Right lobe of liver (tissue), 6 donors: ENCODE data around the gene INTS7. TPM values are rescaled to one million over a fixed set of nuclear protein-coding genes. Genes with fewer than 3 reads are reported as not detected.
"Not testable (repeated sequence)": the region's sequence is repeated elsewhere in the genome, so short reads cannot be mapped to it uniquely, and the experiment has no call there.

Source experiments
- ATAC-seq, 4 donors: fragments of 200-7000 bp; cut with Tn5 transposase; one replicate each; pipeline ENCODE4 v1.9.1; 2020; ENCODE audit warnings: mild to moderate bottlenecking in 4 of 4, moderate library complexity in 4 of 4
- DNase-seq, 3 donors: peaks; one replicate each; pipeline ENCODE4 v3.0.0-alpha.2; 2020
- H3K27ac ChIP-seq, 3 donors: fragments of 200-600 bp; one replicate each; pipeline ENCODE4 v1.8.0; 2022
- H3K27me3 ChIP-seq, 2 donors: fragments of 200-600 bp; one replicate each; pipeline ENCODE4 v1.8.0; 2022
- H3K36me3 ChIP-seq, 4 donors: fragments of 200-600 bp; sonication (generic) in 1 of 4; one replicate each; pipeline versions ENCODE4 v1.5.1 to v1.8.0; 2017 to 2022; ENCODE audit warnings: control low read depth in 1 of 4
- H3K4me1 ChIP-seq, 4 donors: fragments of 200-600 bp; sonication (generic) in 1 of 4; one replicate each; pipeline versions ENCODE4 v1.5.1 to v1.8.0; 2017 to 2022; ENCODE audit warnings: control low read depth in 1 of 4
- H3K4me3 ChIP-seq, 3 donors: fragments of 200-600 bp; one replicate each; pipeline ENCODE4 v1.8.0; 2022
- H3K9me3 ChIP-seq, 4 donors: fragments of 200-600 bp; sonication (generic) in 1 of 4; one replicate each; pipeline versions ENCODE4 v1.5.1 to v1.8.0; 2017 to 2022; ENCODE audit warnings: control low read depth in 1 of 4
- CTCF ChIP-seq, 4 donors: fragments of 200-600 bp in 3 of 4; fragments of 450-650 bp in 1 of 4; IDR thresholded peaks; one replicate each; pipeline versions ENCODE4 v1.5.1 to v1.8.0; 2016 to 2022; ENCODE audit warnings: antibody characterized with exemption in 4 of 4, mild to moderate bottlenecking in 2 of 4
- POLR2A ChIP-seq: fragments of 450-650 bp; IDR thresholded peaks from one replicate; pipeline ENCODE4 v1.6.1; 2017; ENCODE audit warnings: antibody characterized with exemption, mild to moderate bottlenecking
- WGBS: methylation state at CpG from one replicate; pipeline ENCODE4 v1.1.6; 2018; ENCODE audit warnings: low coverage, low lambda C conversion rate; ENCODE audit not compliant: insufficient coverage; ENCODE audit errors: missing lambda C conversion rate; 5-methylcytosine and 5-hydroxymethylcytosine counted together
- intact Hi-C, 2 donors: fragments of 100-400 bp; cut with DNase I; formaldehyde crosslinking; loops; one replicate each; pipeline versions ENCODE4 v1.11.2 to v1.14.1; 2022
- total RNA-seq, 6 experiments: library from RNA; depleted of rRNA in 2 of 6; stranded (reverse); fragments of >200 nt in 2 of 6; fragmentation: NEBNext Ultra II Directional in 3 of 6; extraction: Animal tissue kit (Norgen Biotek cat#: 25700) in 3 of 6; gene quantifications; one replicate each; pipeline versions ENCODE4 v1.1.0 to v1.2.4, GENCODE V29; 2016 to 2023
- donor health status: DM: no; HTN: yes; CAD: no.
- donor health status: DM: no; HTN: no; CAD: no.
- donor health status: DM: no; HTN: no; CAD: no.
- donor health status: DM: no; HTN: yes; CAD: no.
- donor health status: DM: no; HTN: yes; CAD: no.

The INTS7 gene
- total RNA-seq, 6 experiments from 2014 or later, result 5.9 to 14.2 (median 9.6) TPM

DNA sequence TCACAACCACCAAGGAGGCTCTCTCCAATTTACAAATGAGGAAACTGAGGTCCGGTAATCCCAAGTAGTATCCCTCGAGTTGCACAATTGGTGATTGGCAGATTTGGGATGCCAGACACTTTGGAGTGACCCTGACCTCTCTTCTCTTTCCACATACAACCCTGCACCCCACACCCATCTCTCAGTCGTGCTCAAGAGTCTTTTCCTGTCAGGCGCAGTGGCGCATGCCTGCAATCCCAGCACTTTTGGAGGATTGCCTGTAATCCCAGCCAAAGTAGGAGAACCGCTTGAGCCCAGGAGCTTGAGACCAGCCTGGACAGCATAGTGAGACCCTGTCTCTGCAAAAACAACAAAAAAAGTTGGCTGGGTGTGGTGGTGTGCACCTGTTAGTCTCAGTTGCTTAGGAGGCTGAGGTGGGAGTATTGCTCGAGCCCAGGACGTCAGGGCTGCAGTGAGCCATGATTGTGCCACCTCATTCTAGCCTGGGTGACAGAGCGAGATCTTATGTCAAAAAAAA is 113.7 kb downstream of the INTS7 start:
- no peak for TF ChIP-seq POLR2A
- TF ChIP-seq CTCF (IDR thresholded peaks at IDR 0.05), result no peak
- ATAC-seq, result peak; percentile 4 to 40 (median 24)
- H3K4me1 ChIP-seq, result peaks cover 0 to 49% (median 27%) of the 10 kb centered on the region in 4 donors
- no peaks in the 10 kb centered on the region for H3K36me3 ChIP-seq
- H3K4me3 ChIP-seq, result no peak overlapping the region
- no peaks in the 10 kb centered on the region for H3K27me3 ChIP-seq
- H3K9me3 ChIP-seq, result no peaks in the 10 kb centered on the region
- intact Hi-C loops, result no loop called here
- H3K27ac ChIP-seq, result peak overlapping the region; percentile 74 to 81 (median 80)
- peak in 2 of 3 donors; percentile 42 to 70 for DNase-seq
- 31% methylated on average over 3 of the region's 9 CpGs for WGBS

- intact Hi-C loops, result no loop called here
- H3K36me3 ChIP-seq, result no peaks in the 10 kb centered on the region
- H3K4me3 ChIP-seq, result no peak overlapping the region
- peak; percentile 73 to 85 (median 78) for ATAC-seq
- no peak for TF ChIP-seq POLR2A
- no peaks in the 10 kb centered on the region for H3K9me3 ChIP-seq
- peak overlapping the region; percentile 74 to 81 (median 80) for H3K27ac ChIP-seq
- peak; percentile 58 to 85 (median 72) for DNase-seq
- H3K27me3 ChIP-seq, result no peaks in the 10 kb centered on the region
- WGBS, result 21% methylated on average over 4 of the region's 4 CpGs
- peaks cover 0 to 49% (median 27%) of the 10 kb centered on the region in 4 donors for H3K4me1 ChIP-seq
Measured at GRCh38 chr1:211920602-211921226, 114.6 kb downstream of the INTS7 start.

DNA sequence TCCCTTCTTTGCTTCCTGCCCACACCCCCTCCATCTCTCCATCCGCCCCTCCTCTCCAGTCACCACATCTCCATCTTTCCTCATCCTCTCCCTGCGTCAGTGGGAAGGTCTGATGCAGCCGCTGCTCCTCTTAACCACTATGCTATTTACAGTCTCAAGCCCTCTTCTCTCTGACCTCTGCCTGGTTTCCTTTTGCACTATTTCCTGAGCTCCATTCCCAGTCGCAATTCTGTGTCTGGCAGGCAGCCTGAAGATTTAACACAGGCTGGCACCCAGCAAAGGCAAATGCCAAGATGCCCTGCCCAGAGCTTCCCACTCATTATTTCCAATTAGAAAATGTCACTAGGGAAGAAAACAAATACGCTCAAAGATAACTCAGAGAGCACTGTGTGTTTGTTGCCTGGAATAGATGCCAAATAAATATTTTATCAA is 115.2 kb downstream of the INTS7 start:
- intact Hi-C loops, result no loop called here
- Histone ChIP-seq H3K4me1 (peaks cover 0 to 49% (median 27%) of the 10 kb centered on the region in 4 donors), H3K27ac (peak overlapping the region; percentile 74 to 81 (median 80)), H3K36me3 (no peaks in the 10 kb centered on the region), H3K27me3 (no peaks in the 10 kb centered on the region), H3K4me3 (no peak overlapping the region), H3K9me3 (no peaks in the 10 kb centered on the region)
- ATAC-seq, result peak; percentile 37 to 63 (median 60)
- peak; percentile 68 to 79 (median 76) for DNase-seq
- WGBS, result 15% methylated on average over 5 of the region's 5 CpGs
- TF ChIP-seq POLR2A, result no peak
- TF ChIP-seq CTCF (IDR thresholded peaks at IDR 0.05), result no peak

DNA sequence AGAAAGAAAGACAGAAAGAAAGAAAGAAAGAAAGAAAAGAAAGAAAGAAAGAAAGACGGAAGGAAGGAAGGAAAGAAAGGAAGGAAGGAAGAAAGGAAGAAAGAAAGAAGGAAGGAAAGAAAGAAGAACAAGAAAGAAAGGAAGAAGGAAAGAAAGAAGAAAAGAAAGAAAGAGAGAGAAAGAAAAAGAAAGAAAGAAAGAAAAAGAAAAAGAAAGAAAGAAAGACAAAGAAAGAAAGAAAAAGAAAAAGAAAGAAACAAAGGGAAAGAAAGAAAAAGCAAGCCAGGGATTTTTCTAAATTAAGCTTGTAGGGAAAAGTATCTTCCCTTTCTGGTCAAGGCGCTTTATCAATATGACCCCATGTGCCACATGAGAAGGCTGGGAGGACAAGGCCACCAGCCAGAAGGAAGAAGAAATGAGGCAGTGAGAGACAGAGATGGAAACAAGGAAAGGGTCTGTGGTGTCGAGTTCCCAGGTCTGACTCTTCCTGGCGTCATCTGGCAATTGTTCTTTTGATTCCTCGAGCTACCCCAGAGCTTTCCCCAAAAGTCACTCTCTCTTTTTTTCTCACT is 116.4 kb downstream of the INTS7 start:
- intact Hi-C loops, result no loop called here
- no peaks in the 10 kb centered on the region for H3K36me3 ChIP-seq
- no peak for ATAC-seq
- H3K4me1 ChIP-seq, result peaks cover 0 to 49% (median 27%) of the 10 kb centered on the region in 4 donors
- H3K9me3 ChIP-seq, result no peaks in the 10 kb centered on the region
- no peaks in the 10 kb centered on the region for H3K27me3 ChIP-seq
- peak overlapping the region; percentile 74 to 88 (median 80) for H3K27ac ChIP-seq
- 74% methylated on average over 5 of the region's 5 CpGs for WGBS
- no peak for TF ChIP-seq POLR2A
- TF ChIP-seq CTCF (IDR thresholded peaks at IDR 0.05), result no peak
- H3K4me3 ChIP-seq, result no peak overlapping the region
- no peak for DNase-seq

DNA sequence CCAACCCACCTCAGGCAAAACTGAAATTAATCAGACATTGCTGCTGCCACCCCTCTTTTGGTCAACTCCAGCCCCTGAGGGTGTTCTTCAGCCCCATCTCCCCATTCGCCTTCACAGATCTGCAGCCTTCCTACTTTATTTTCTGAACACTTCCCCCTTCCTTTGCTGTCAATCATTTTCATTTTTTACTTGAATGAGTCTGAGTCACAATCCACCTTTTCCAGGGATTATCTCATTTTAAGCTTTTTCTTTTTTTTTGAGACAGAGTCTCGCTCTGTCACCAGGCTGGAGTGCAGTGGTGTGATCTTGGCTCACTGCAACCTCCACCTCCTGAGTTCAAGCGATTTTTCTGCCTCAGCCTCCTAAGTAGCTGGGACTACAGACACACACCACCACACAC is 118.9 kb downstream of the INTS7 start:
- H3K27me3 ChIP-seq, H3K4me3 ChIP-seq, H3K9me3 ChIP-seq, DNase-seq, intact Hi-C loops, H3K27ac ChIP-seq, ATAC-seq, H3K36me3 ChIP-seq: not testable (repeated sequence)
- WGBS, result 85% methylated on average over 3 of the region's 3 CpGs
- H3K4me1 ChIP-seq, result peaks cover 0 to 48% (median 25%) of the 10 kb centered on the region in 4 donors
